T-helper 17 cell (primary cell): ENCODE results near the gene CTF1. TPM values are rescaled to one million over a fixed set of nuclear protein-coding genes. Genes with fewer than 3 reads are reported as not detected.

ENCODE experiments used
- ATAC-seq: fragments of 150-1000 bp; cut with Tn5 transposase; 2 replicates; pipeline ENCODE4 v1.10.0; 2021; ENCODE audit warnings: mild to moderate bottlenecking, moderate library complexity
- DNase-seq, 3 donors: peaks; one replicate each; pipeline versions ENCODE4 v3.0.0 to v3.0.0-alpha.2; 2020 to 2021
- H3K9me3 ChIP-seq: one replicate; pipeline ENCODE4 v1.7.0; 2013; ENCODE audit warnings: low read length, mild to moderate bottlenecking; ENCODE audit not compliant: control insufficient read depth, poor library complexity, severe bottlenecking
- H3K27ac Mint-ChIP-seq: one replicate; pipeline ENCODE4 v1.8.0; 2022; ENCODE audit warnings: mild to moderate bottlenecking, moderate library complexity, mixed read lengths
- H3K27me3 Mint-ChIP-seq: one replicate; pipeline ENCODE4 v1.8.0; 2022; ENCODE audit warnings: mixed read lengths
- H3K36me3 Mint-ChIP-seq: one replicate; pipeline ENCODE4 v1.8.0; 2022; ENCODE audit warnings: low read depth, mixed read lengths
- H3K4me1 Mint-ChIP-seq: one replicate; pipeline ENCODE4 v1.8.0; 2022; ENCODE audit warnings: mild to moderate bottlenecking, mixed read lengths
- H3K4me3 Mint-ChIP-seq: one replicate; pipeline ENCODE4 v1.8.0; 2022; ENCODE audit warnings: mild to moderate bottlenecking, moderate library complexity, mixed read lengths
- total RNA-seq, 4 donors: library from RNA in 2 of 4; stranded (reverse) in 2 of 4; gene quantifications; one replicate each; pipeline ENCODE4 v1.2.3 and lab custom pipeline; 2022 to 2026

Gene CTF1
- total RNA-seq, 2 donors from 2014 or later = 0.26 TPM; not detected in 1

DNA sequence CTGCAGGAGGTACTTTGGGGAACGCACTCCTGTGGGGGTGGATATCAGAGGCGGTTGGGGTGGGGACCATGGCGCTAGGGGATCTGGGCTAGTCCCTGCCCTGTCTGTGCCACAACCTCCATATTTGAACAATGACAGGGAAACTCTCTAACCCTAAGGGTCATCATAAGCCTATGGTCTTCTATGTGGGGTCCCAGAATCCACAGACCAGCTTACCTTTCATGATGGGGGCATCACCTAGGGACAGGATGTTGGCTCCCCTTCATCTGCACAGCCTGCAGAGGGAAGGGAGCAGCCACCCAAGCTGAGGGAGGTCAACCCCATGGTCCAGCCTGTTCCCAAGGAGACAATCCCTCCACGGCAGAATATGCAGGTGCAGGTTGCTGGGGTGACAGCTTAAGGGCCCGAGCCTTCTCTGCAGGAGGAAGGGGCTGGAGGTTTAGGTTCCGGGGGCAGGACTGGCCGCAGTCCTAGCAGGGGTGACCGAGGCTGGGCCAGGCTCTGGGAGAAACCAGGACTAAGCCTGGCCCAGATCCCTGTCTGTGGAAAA is 54.2 kb downstream of the CTF1 start:
- Mint-ChIP-seq H3K36me3 (no peaks in the 10 kb centered on the region), H3K4me1 (peaks cover 29% of the 10 kb centered on the region), H3K4me3 (peak overlapping the region; percentile 94), H3K27me3 (no peaks in the 10 kb centered on the region), H3K27ac (no peak overlapping the region)
- H3K9me3 ChIP-seq = no peaks in the 10 kb centered on the region
- ATAC-seq (no peak), DNase-seq (no peak)

DNA sequence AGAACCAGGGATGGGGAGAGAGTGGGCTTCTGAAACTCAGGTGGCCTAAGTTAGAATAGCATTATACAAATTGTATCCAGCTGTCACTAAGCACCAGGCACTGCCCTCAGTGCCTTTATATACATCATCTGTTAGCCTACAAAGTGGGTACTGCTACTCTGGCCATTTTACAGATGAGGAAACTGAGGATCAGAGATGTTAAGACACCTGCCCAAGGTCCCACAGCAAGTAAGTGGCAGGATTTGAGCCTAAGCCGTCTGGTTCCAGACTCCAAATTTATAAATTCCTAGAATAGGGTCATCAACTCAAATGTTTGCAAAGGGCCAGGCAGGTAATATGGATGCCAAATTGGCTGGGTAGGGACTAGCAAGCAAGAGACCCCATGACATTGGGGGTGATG is 54.8 kb downstream of the CTF1 start:
- Mint-ChIP-seq H3K4me1 (peaks cover 25% of the 10 kb centered on the region), H3K4me3 (no peak overlapping the region), H3K27me3 (no peaks in the 10 kb centered on the region), H3K36me3 (no peaks in the 10 kb centered on the region), H3K27ac (no peak overlapping the region)
- DNase-seq (no peak), ATAC-seq (no peak)
- H3K9me3 ChIP-seq = no peaks in the 10 kb centered on the region

DNA sequence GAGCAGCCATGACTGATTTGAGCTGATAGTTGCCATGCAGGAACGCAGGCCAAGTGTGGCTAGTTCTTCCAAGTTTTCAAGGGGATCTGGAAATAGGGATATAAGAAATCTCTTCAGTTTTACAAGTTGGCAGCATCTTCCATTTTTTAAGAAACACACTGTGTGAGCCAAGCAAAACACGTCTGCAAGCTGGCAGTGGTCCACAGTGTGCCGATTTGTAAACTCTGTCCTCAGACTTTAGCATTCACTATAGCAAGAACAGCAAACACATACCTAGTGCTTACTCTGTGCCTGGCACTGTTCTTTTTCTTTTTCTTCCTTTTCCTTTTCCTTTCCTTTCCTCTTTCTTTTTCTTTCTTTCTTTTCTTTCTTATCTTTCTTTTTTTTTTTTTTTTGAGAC is 55.3 kb downstream of the CTF1 start:
- Mint-ChIP-seq H3K27me3 (no peaks in the 10 kb centered on the region), H3K36me3 (no peaks in the 10 kb centered on the region), H3K4me1 (peaks cover 22% of the 10 kb centered on the region), H3K27ac (no peak overlapping the region), H3K4me3 (no peak overlapping the region)
- no peak for ATAC-seq
- no peak for DNase-seq
- no peaks in the 10 kb centered on the region for H3K9me3 ChIP-seq

DNA sequence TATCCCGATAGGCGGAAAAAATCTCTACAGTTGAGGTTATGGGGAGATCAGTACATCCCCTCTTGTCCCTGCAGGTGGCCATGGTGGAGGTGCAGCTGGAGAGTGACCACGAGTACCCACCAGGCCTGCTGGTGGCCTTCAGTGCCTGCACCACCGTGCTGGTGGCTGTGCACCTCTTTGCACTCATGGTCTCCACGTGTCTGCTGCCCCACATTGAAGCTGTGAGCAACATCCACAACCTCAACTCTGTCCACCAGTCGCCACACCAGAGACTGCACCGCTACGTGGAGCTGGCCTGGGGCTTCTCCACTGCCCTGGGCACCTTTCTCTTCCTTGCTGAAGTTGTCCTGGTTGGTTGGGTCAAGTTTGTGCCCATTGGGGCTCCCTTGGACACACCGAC is 56.7 kb downstream of the CTF1 start:
- H3K36me3 Mint-ChIP-seq = no peaks in the 10 kb centered on the region
- no peaks in the 10 kb centered on the region for H3K9me3 ChIP-seq
- H3K27me3 Mint-ChIP-seq = no peaks in the 10 kb centered on the region
- no peak overlapping the region for H3K4me3 Mint-ChIP-seq
- peaks cover 17% of the 10 kb centered on the region for H3K4me1 Mint-ChIP-seq
- H3K27ac Mint-ChIP-seq = peak overlapping the region; percentile 24
- ATAC-seq (no peak), DNase-seq (no peak)

Other genes starting within 250 kb of the CTF1 start
- gene PRR14, start 245.7 kb upstream of the CTF1 start, total RNA-seq = 10 to 100 TPM; 74.1 to 89.1 TPM
- gene FBRS, start 238.2 kb upstream of the CTF1 start, total RNA-seq = 100 to 1,000 TPM; 217 to 246 TPM
- 10 to 100 TPM; 86.9 to 90.5 TPM for gene SRCAP, start 197.4 kb upstream of the CTF1 start, total RNA-seq
- gene PHKG2, start 148.2 kb upstream of the CTF1 start, total RNA-seq = 10 to 100 TPM; 31.6 to 38.1 TPM
- 1 to 10 TPM; 1.1 to 2.0 TPM for gene CFAP119, start 134.6 kb upstream of the CTF1 start, total RNA-seq
- 10 to 100 TPM; 57.8 to 64.5 TPM for gene RNF40, start 134.3 kb upstream of the CTF1 start, total RNA-seq
- gene ZNF629, start 109.4 kb upstream of the CTF1 start, total RNA-seq = 1 to 10 TPM; 1.4 to 1.5 TPM
- 10 to 100 TPM; 22.5 to 22.8 TPM for gene BCL7C, start 2.5 kb upstream of the CTF1 start, total RNA-seq
- 10 to 100 TPM; 12.6 to 13.2 TPM for gene FBXL19, start 27.0 kb downstream of the CTF1 start, total RNA-seq
- 1 to 10 TPM; 6.4 to 7.5 TPM for gene ORAI3, start 52.5 kb downstream of the CTF1 start, total RNA-seq
- gene SETD1A, start 61.1 kb downstream of the CTF1 start, total RNA-seq = 10 to 100 TPM; 31.3 to 45.5 TPM
- under 1 TPM; 0.21 to 0.60 TPM for gene HSD3B7, start 88.6 kb downstream of the CTF1 start, total RNA-seq
- gene STX1B, start 114.0 kb downstream of the CTF1 start, total RNA-seq = under 1 TPM; 0.27 to 0.47 TPM
- gene STX4, start 136.9 kb downstream of the CTF1 start, total RNA-seq = 10 to 100 TPM; 72.0 to 72.1 TPM
- gene ZNF668, start 177.6 kb downstream of the CTF1 start, total RNA-seq = 10 to 100 TPM in 1 of 2 donors, 1 to 10 TPM in 1; 9.6 to 12.1 TPM
- 10 to 100 TPM; 17.0 to 21.7 TPM for gene ZNF646, start 177.8 kb downstream of the CTF1 start, total RNA-seq
- gene PRSS53, start 192.3 kb downstream of the CTF1 start, total RNA-seq = 1 to 10 TPM; 3.2 to 4.4 TPM
- gene VKORC1, start 198.2 kb downstream of the CTF1 start, total RNA-seq = 10 to 100 TPM; 30.6 to 31.7 TPM
- gene BCKDK, start 211.8 kb downstream of the CTF1 start, total RNA-seq = 1 to 10 TPM; 8.5 to 9.9 TPM
- 10 to 100 TPM; 86.7 to 97.6 TPM for gene KAT8, start 221.1 kb downstream of the CTF1 start, total RNA-seq
- gene PRSS8, start 239.1 kb downstream of the CTF1 start, total RNA-seq = not detected